ENCODE data around the gene TRIM39. TPM values are rescaled to one million over a fixed set of nuclear protein-coding genes. Genes with fewer than 3 reads are reported as not detected.

Gene TRIM39
- total RNA-seq, 4 donors from 2014 or later, result 7.6 to 19.1 (median 10.8) TPM

DNA sequence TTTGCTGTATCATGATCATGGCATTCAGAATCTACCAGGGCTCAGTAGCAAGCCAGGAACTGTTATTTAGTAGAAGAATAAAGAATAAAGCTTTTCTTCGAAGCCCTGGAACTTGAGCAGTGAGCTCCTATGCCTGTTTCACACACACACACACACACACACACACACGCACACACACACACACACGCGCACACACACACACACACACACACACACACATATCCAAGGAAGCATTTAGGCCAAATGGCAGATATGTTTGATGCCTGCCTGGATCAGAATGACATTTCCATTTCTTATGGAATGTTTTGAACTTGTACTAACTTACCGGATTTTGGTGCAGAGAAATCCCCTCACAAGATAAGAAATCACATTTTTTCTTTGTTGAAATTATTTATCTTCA is 53.7 kb downstream of the TRIM39 start:
- Histone ChIP-seq H3K27ac (no peak overlapping the region), H3K36me3 (no peaks in the 10 kb centered on the region), H3K4me3 (no peak overlapping the region), H3K27me3 (peaks cover 70% of the 10 kb centered on the region), H3K9me3 (no peaks in the 10 kb centered on the region), H3K4me1 (no peaks in the 10 kb centered on the region)
- TF ChIP-seq CTCF (IDR thresholded peaks at IDR 0.05) (no peak), POLR2AphosphoS5 (IDR thresholded peaks at IDR 0.05) (no peak), EP300 (IDR thresholded peaks at IDR 0.05; ENCODE audit: low read depth) (no peak), POLR2A (IDR thresholded peaks at IDR 0.05) (no peak)
- in situ Hi-C loops (cut with MboI; ENCODE audit: low pct_ligation_motif_present in 1 of 4, low pct_unique_long_range_greater_than_20kb in 1 of 4, low sequenced_read_pairs in 3 of 4), result loop anchor here in 3 of 4 donors (25.0 kb wide), 1 partner anchor 143 kb away; no protein-coding TSS in a partner anchor
- WGBS, 2 donors (ENCODE audit: low coverage in 1 of 2), result 59 to 60% methylated on average over 2 to 5 of the region's 5 CpGs
- no peak for DNase-seq
- intact Hi-C loops (cut with DNase I; ENCODE audit: low total_unique reads), result no loop called here

DNA sequence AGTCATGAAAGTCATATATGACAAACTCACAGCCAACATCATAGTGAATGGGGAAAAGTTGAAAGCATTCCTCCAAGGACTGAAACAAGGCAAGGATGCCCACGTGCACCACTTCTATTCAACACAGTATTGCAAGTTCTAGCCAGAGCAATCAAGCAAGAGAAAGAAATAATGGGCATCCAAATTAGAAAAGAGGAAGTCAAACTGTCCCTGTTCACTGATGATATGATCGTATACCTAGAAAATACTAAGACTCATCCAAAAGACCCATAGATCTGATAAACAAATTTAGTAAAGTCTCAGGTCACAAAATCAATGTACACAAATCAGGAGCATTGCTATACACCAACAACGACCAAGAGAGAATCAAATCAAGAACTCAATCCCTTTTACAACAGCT is 59.4 kb downstream of the TRIM39 start:
- TF ChIP-seq CTCF (IDR thresholded peaks at IDR 0.05) (no peak), POLR2AphosphoS5 (IDR thresholded peaks at IDR 0.05) (no peak), EP300 (IDR thresholded peaks at IDR 0.05; ENCODE audit: low read depth) (no peak), POLR2A (IDR thresholded peaks at IDR 0.05) (no peak)
- in situ Hi-C loops (cut with MboI; ENCODE audit: low pct_ligation_motif_present in 1 of 4, low pct_unique_long_range_greater_than_20kb in 1 of 4, low sequenced_read_pairs in 3 of 4), result loop anchor here in 3 of 4 donors (25.0 kb wide), 1 partner anchor 149 kb away; no protein-coding TSS in a partner anchor
- Histone ChIP-seq H3K27ac (no peak overlapping the region), H3K36me3 (no peaks in the 10 kb centered on the region), H3K4me1 (no peaks in the 10 kb centered on the region), H3K9me3 (no peaks in the 10 kb centered on the region), H3K27me3 (peaks cover 88% of the 10 kb centered on the region), H3K4me3 (no peak overlapping the region)
- WGBS, 2 donors (ENCODE audit: low coverage in 1 of 2), result 42 to 44% methylated on average over 3 of the region's 3 CpGs
- DNase-seq, result no peak
- intact Hi-C loops (cut with DNase I; ENCODE audit: low total_unique reads), result no loop called here

GRCh38 chr6:30391240-30391639 is 64.5 kb downstream of the TRIM39 start:
- Histone ChIP-seq H3K27ac (no peak overlapping the region), H3K4me1 (no peaks in the 10 kb centered on the region), H3K27me3 (peaks cover 62% of the 10 kb centered on the region), H3K9me3 (no peaks in the 10 kb centered on the region), H3K36me3 (no peaks in the 10 kb centered on the region), H3K4me3 (no peak overlapping the region)
- DNase-seq, result no peak
- intact Hi-C loops (cut with DNase I; ENCODE audit: low total_unique reads), result no loop called here
- TF ChIP-seq CTCF (IDR thresholded peaks at IDR 0.05) (no peak), POLR2AphosphoS5 (IDR thresholded peaks at IDR 0.05) (no peak), POLR2A (IDR thresholded peaks at IDR 0.05) (no peak), EP300 (IDR thresholded peaks at IDR 0.05; ENCODE audit: low read depth) (no peak)
- WGBS, 2 donors (ENCODE audit: low coverage in 1 of 2), result 62 to 81% methylated on average over 2 to 3 of the region's 3 CpGs
- in situ Hi-C loops (cut with MboI; ENCODE audit: low pct_ligation_motif_present in 1 of 4, low pct_unique_long_range_greater_than_20kb in 1 of 4, low sequenced_read_pairs in 3 of 4), result loop anchor here in 3 of 4 donors (25.0 kb wide), 1 partner anchor 154 kb away; no protein-coding TSS in a partner anchor

Small RNAs within 50 kb of the gene (small RNA-seq; reads per million reads assigned to genes)
- 0 reads per million in 4 donors for gene HLA-N

Other genes starting within 250 kb of the TRIM39 start
- gene TRIM31, start 213.8 kb upstream of the TRIM39 start, total RNA-seq, result 100 to 1,000 TPM in 2 of 4 donors, 10 to 100 TPM in 1, 1 to 10 TPM in 1; 3.4 to 221 (median 151) TPM
- 10 to 100 TPM in 2 of 4 donors, 1 to 10 TPM in 1, under 1 TPM in 1; 0.40 to 14.8 (median 7.0) TPM for gene TRIM40, start 190.8 kb upstream of the TRIM39 start, total RNA-seq
- 10 to 100 TPM in 1 of 4 donors, 1 to 10 TPM in 2, under 1 TPM in 1; 0.20 to 19.8 (median 3.7) TPM for gene TRIM10, start 165.7 kb upstream of the TRIM39 start, total RNA-seq
- gene TRIM15, start 163.4 kb upstream of the TRIM39 start, total RNA-seq, result 10 to 100 TPM in 3 of 4 donors, 1 to 10 TPM in 1; 5.8 to 90.7 (median 51.8) TPM
- gene TRIM26, start 113.5 kb upstream of the TRIM39 start, total RNA-seq, result 10 to 100 TPM; 19.5 to 92.0 (median 53.2) TPM
- 100 to 1,000 TPM in 1 of 4 donors, 10 to 100 TPM in 3; 61.9 to 246 (median 87.5) TPM for gene RPP21, start 18.2 kb downstream of the TRIM39 start, total RNA-seq
- 100 to 1,000 TPM; 248 to 610 (median 493) TPM for gene HLA-E, start 162.6 kb downstream of the TRIM39 start, total RNA-seq
- 10 to 100 TPM; 13.5 to 34.1 (median 20.7) TPM for gene GNL1, start 229.6 kb downstream of the TRIM39 start, total RNA-seq
- 10 to 100 TPM in 1 of 4 donors, 1 to 10 TPM in 3; 2.2 to 10.1 (median 5.0) TPM for gene PRR3, start 230.4 kb downstream of the TRIM39 start, total RNA-seq
- 10 to 100 TPM; 33.0 to 52.0 (median 40.1) TPM for gene ABCF1, start 244.5 kb downstream of the TRIM39 start, total RNA-seq

Measured in transverse colon (tissue), 4 donors.